ENCODE measurements around the gene ABHD16B.

The ABHD16B gene

GRCh38 chr20:63823691-63824311 is 37.5 kb upstream of the ABHD16B start:
- no peak overlapping the region for H3K4me3 ChIP-seq
- DNase-seq (ENCODE audit: low spot score), result no peak
- H3K27ac ChIP-seq, result no peak overlapping the region
- no peak for TF ChIP-seq CTCF (IDR thresholded peaks at IDR 0.05)

GRCh38 chr20:63825331-63826118 is 35.8 kb upstream of the ABHD16B start:
- no peak overlapping the region for H3K27ac ChIP-seq
- DNase-seq (ENCODE audit: low spot score), result no peak

GRCh38 chr20:63826753-63827152 is 34.5 kb upstream of the ABHD16B start:
- TF ChIP-seq CTCF (IDR thresholded peaks at IDR 0.05), result no peak
- H3K27ac ChIP-seq, result peak overlapping the region in 1 of 2 donors; percentile 24
- DNase-seq (ENCODE audit: low spot score), result no peak
- H3K4me3 ChIP-seq, result no peak overlapping the region

More at GRCh38 chr20:63825331-63826118, 35.8 kb upstream of the ABHD16B start:
- TF ChIP-seq CTCF (IDR thresholded peaks at IDR 0.05), result no peak
- no peak overlapping the region for H3K4me3 ChIP-seq

- no peak for TF ChIP-seq CTCF (IDR thresholded peaks at IDR 0.05)
- no peak overlapping the region for H3K4me3 ChIP-seq
- peak overlapping the region in 1 of 2 donors; percentile 21 for H3K27ac ChIP-seq
Observed at GRCh38 chr20:63828124-63828523, 33.2 kb upstream of the ABHD16B start.

GRCh38 chr20:63828545-63828944 is 32.8 kb upstream of the ABHD16B start:
- no peak for TF ChIP-seq CTCF (IDR thresholded peaks at IDR 0.05)
- DNase-seq (ENCODE audit: low spot score), result no peak
- Histone ChIP-seq H3K27ac (peak overlapping the region in 1 of 2 donors; percentile 21), H3K4me3 (peak overlapping the region; percentile 88)

More at GRCh38 chr20:63828124-63828523, 33.2 kb upstream of the ABHD16B start:
- no peak for DNase-seq (ENCODE audit: low spot score)

GRCh38 chr20:63828951-63829350 is 32.3 kb upstream of the ABHD16B start:
- Histone ChIP-seq H3K27ac (peak overlapping the region in 1 of 2 donors; percentile 21), H3K4me3 (peak overlapping the region; percentile 88)
- no peak for TF ChIP-seq CTCF (IDR thresholded peaks at IDR 0.05)
- DNase-seq (ENCODE audit: low spot score), result no peak

- no peak for DNase-seq (ENCODE audit: low spot score)
- H3K27ac ChIP-seq, result no peak overlapping the region
- TF ChIP-seq CTCF (IDR thresholded peaks at IDR 0.05), result no peak
- peak overlapping the region; percentile 88 for H3K4me3 ChIP-seq
Observed at GRCh38 chr20:63829603-63829944, 31.7 kb upstream of the ABHD16B start.

All from coronary artery (tissue), 2 donors.